GM12865 (cell line): ENCODE data around the gene TP73.

Experiments used
- DNase-seq: peaks from one replicate; pipeline ENCODE4 v3.0.0; 2010; ENCODE audit warnings: low read depth
- H3K4me3 ChIP-seq: 2 replicates; pipeline ENCODE4 v1.5.1; 2011; ENCODE audit warnings: mild to moderate bottlenecking, low read depth, low read length, control low read depth
- CTCF ChIP-seq: IDR thresholded peaks from 2 replicates; pipeline ENCODE4 v1.5.1; 2011; ENCODE audit warnings: low read length, control low read depth, low read depth, inconsistent platforms; ENCODE audit not compliant: insufficient read depth; ENCODE audit errors: missing control alignments

The TP73 gene

GRCh38 chr1:3740042-3740441 lies 87.7 kb downstream of the TP73 start:
- no peak for TF ChIP-seq CTCF
- no peak for DNase-seq
- no peak overlapping the region for H3K4me3 ChIP-seq

GRCh38 chr1:3740752-3741151 lies 88.4 kb downstream of the TP73 start:
- no peak for DNase-seq
- no peak for TF ChIP-seq CTCF
- H3K4me3 ChIP-seq: no peak overlapping the region

DNA sequence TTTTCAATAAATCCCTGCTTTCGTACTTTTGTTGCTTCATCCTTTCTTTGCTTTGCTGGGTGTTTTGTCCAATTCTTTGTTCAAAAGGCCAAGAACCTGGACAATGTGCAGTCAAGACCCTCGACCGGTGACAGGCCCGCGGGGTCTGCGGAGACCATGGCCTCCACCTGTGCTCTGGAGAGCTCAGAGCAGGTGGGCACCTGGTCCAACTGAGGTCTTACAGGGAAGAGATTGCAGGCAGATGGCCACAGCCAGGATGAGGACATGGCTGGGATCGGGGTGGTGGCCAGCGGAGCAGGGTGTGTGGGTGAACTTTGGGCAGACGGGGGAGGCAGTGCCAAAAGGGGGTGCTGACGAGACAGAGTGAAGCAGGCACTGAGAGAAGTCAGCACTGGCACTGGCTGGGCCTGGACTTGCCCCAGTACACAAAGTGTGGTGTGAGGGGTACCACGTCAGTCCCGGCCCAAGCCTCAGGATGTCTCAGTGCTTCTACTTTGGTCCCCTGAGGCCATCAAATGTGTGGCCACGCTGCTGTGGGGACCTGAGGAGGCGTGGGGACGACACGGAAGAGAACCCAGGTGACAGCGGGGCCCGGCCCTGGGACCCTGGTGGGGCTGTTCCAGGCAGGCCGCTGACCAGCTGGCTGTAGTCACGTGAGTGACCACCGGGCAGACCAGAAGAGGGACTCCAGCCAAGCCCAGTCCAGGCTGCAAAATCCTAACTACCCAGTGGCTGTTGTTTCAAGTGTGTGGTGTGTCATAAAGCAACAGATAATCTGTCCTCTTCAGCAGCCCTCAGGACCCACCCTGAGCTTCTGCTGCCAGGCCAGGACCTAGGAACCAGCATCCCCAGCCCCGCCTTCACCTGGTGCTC lies 89.5 kb downstream of the TP73 start:
- DNase-seq: no peak
- H3K4me3 ChIP-seq: no peak overlapping the region
- TF ChIP-seq CTCF: no peak

- no peak for DNase-seq
- no peak overlapping the region for H3K4me3 ChIP-seq
- TF ChIP-seq CTCF: no peak
Measured at GRCh38 chr1:3742439-3743298, 90.4 kb downstream of the TP73 start.

- H3K4me3 ChIP-seq: no peak overlapping the region
- DNase-seq: no peak
- TF ChIP-seq CTCF: no peak
Measured at GRCh38 chr1:3743421-3743820, 91.1 kb downstream of the TP73 start.

- H3K4me3 ChIP-seq: no peak overlapping the region
- no peak for DNase-seq
- no peak for TF ChIP-seq CTCF
Measured at GRCh38 chr1:3743826-3744225, 91.5 kb downstream of the TP73 start.

GRCh38 chr1:3744646-3745045 lies 92.3 kb downstream of the TP73 start:
- TF ChIP-seq CTCF: no peak
- H3K4me3 ChIP-seq: no peak overlapping the region

More at GRCh38 chr1:3744646-3745045, 92.3 kb downstream of the TP73 start:
- no peak for DNase-seq
